GM19099 (cell line): Measurements from ENCODE around the gene ULBP3.

Experiments
- POLR2A ChIP-seq: IDR thresholded peaks from 3 replicates; pipeline ENCODE4 v1.6.1; 2011; ENCODE audit warnings: low read depth; ENCODE audit not compliant: insufficient read length; ENCODE audit errors: extremely low read depth

The ULBP3 gene

DNA sequence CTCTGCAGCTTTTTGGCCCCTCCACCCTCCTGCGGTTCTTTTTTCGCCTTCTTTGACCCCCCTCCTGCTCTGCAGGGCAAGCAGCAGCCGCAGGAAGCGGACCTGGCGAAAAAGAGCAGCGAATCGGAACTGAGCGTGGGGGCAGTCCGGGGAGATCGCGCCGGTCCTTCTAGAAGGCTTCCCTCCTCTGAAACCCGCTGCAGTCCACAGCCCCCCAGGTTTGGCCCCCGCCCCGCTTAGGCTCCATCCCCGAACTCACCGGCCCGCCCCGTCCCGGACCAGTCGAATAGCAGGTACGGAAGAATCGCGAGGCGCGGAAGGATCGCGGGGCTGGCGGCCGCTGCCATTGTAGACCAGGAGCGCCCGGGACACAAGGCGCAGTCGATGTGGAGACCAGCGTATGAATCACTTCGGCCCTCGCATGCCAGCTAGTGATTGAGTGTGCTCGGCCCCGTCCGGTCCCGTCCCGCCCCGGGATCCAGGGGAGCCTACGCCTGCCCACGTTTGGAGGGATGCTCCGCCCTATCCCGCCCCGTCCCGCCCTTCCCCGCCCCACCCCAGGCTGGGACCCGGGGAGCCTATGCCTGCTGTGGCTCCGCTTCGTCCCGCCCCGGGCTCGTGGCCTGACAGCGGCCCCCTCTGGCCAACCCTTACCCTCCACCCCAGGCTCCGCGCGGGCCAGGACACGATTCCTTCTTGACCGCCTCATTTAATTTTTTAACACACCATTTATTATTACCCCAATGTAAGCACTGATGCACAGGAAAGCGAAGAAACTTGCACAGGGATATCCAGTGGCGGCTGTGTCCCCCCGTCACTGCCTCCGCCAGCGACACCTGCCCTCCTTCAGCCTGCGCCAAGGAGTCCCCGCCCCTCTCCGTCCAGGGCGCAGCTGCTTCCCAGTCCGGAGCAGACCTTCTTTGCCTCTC, at the start of gene ULBP3:
Gene ULBP3 (minus strand): TSS at position 402 of the 929 bp plus-strand sequence. CDS start 55 bp downstream, at position 347.
- no peak for TF ChIP-seq POLR2A

DNA sequence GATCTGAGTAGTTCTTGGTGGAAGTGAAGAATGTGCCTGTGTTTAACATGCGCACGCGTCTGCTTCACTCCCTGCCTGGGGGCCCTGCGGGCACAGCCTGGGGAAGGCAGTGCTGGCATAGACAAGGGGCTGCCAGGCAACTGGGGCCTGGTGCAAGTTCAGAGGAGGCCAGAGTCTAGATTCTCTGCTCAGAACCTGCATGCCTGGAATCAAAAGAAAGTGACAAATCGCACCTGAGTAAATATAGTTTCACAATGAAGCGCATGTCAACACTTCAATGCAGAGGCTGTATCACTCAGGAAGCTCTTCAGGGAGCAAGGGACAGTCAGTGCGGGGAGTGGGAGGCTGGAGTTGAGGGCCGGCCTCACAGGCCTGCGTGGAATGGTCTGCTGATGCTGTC, 49.7 kb upstream of the ULBP3 start:
- TF ChIP-seq POLR2A: no peak

DNA sequence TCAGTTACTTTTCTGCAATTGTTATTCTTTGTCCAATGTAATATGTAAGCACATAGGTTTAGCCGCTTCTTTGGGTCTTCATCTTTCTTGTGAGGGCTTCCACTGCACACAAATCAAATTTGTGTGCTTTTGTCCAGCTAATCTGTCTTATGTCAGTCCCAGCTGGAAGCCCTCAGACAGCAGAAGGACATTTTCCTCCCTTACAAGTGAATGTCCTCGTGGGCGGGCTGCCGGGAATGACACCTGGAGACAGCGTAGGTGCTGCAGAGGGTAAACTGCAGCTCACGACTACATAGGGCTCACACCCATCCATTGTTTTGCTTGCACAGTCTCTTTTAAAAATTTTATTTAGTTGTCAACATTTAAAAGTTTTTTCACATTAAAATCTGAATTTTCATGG, 49.3 kb upstream of the ULBP3 start:
- TF ChIP-seq POLR2A: no peak

DNA sequence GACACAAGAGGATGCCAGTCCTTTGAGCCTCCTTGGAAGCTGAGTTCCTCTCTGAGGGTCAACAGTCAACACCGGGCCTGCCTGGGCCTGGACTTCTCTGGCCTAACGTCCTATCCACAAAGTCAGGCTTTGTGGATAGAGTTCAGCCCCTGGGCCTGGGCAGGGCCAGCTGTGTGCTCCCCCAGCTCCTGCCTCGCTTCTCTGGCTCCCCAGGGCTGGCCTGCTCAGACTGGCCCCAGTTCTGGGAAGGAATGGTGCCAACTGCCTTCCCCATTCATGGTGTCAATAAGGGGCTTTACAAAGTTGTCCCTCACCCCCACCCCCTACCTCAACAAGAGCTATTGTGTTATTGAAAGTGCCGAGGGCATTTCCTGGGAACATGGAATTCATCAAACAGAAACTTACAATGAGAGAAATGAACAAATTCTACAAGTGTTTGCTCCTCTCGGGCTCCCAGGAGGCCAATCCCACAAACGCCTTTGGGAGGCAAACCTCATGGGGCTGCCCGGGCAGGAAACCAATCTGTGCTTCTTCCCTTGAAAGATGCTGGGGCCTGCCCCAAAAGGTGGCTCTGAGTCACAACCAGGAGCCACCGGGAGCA, 47.4 kb upstream of the ULBP3 start:
- no peak for TF ChIP-seq POLR2A

DNA sequence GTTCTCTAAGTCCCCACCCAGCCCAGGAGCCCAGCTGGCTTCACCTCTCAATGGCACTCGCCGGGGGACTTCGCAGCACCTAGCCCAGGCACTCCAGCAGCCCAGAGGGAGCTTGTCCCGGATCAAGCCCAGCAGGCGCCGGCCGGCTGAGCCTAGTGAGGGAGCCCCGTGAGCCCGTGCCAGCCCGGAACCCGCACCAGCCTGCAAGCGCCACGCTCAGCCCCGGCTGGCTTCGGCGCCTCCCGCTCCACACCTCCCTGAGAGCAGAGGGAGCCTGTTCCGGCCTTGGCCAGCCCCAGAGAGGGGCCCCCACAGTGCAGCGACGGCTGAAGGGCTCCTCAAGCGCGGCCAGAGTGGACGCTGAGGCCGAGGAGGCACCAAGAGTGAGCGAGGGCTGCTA, 46.8 kb upstream of the ULBP3 start:
- no peak for TF ChIP-seq POLR2A

DNA sequence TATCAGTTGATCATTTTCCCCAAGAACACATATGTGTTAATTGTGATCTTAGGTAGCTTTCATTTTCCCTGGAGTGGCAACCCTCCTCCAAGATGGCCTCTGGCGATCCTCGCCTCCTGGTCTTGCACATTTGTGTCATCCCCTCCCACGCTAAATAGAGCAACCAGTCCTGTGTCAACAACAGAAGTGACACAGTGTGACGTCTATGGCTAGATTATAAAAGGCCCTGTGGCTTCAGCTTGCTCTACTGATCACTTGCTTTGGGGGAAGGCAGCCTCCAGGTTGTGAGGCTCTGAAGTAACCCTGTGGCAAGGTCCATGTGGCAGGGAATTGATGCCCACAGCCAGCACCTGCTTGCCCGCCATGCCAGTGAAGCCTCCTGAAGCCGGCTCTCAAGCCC, 43.3 kb upstream of the ULBP3 start:
- TF ChIP-seq POLR2A: no peak

DNA sequence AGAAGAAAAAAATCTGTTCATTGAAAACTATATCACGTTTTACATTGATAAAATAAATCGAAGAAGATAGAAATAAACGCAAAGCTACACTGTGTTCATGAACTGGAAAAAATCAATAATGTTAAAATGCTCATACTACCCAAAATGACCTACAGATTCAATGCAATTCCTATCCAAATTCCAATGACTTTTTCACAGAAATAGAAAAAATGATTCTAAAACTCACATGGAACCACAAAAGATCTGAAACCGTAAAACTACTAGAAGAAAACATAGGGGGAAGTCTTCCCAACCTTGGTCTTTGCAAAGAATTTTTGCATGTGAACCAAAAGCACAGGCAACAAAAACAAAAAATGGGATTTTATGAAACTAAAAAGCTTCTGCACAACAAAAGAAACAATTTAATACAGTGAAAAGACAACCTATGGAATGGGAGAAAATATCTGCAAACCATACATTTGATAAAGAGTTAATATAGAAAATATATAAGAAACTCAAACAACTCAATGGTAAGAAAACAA, 33.9 kb upstream of the ULBP3 start:
- no peak for TF ChIP-seq POLR2A

DNA sequence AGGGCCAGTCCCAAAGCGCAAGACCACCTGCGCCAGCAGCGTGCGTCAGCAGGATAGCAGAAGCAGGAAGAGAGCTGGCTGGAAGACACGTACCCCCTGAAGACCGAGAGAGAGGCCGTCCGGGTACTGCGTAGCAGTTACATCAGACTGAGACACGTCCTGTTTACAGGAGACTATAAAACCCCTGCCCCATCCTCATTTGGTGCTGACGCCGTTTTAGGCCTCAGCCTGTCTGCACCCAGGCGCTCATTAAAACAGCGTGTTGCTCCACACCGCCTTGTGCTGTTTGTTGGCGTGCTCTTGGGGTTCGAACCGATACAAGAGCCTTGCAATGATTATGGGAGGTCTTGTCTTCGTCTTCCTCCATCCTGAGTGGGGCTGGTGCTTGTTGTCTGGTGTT, 31.8 kb upstream of the ULBP3 start:
- no peak for TF ChIP-seq POLR2A

DNA sequence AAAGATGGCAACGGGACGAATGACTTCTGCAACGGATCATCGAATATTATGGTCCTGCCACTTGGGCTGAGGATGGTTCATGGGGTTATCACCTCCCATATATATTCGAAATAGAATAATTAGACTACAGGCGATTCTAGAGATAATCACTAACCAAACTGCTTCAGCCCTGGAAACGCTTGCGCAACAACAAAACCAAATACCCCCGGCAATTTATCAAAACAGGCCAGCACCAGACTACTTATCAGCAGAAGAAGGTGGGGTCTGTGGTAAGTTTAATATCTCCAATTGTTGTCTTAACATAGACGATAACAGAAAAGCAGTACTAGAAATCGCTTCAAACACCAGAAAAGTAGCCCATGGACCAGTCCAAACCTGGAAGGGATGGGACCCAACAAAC, 31.0 kb upstream of the ULBP3 start:
- no peak for TF ChIP-seq POLR2A

DNA sequence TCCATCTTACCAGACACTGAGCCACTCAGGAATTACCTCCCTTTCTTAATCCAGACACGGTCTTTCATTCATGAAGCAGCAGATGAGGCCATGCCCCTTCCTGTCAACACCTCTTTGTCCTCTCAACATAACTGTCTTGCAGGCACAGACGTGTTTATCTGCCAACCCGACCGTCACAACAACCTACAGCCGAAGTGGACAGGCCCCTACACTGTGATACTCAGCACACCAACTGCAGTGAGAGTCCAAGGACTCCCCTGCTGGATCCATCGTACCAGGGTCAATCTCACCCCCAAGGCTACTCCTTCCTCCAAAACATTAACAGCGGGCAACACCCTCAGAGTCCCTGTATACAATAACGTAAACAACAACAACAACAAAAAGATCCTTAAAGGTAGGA, 30.6 kb upstream of the ULBP3 start:
- no peak for TF ChIP-seq POLR2A

DNA sequence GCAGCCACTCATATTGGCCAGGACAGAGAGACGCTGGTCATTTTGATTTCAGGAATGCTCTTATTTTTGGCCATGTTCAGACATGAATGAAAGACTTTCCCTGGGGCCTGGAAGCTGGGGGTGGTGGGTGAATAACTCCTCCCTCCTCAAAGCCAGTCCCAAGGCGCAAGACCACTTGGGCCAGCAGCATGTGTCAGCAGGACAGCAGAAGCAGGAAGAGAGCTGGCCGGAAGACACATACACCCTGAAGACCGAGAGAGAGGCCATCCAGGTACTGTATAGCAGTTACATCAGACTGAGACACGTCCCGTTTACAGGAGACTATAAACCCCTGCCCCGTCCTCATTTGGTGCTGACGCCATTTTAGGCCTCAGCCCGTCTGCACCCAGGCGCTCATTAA, 29.2 kb upstream of the ULBP3 start:
- no peak for TF ChIP-seq POLR2A

DNA sequence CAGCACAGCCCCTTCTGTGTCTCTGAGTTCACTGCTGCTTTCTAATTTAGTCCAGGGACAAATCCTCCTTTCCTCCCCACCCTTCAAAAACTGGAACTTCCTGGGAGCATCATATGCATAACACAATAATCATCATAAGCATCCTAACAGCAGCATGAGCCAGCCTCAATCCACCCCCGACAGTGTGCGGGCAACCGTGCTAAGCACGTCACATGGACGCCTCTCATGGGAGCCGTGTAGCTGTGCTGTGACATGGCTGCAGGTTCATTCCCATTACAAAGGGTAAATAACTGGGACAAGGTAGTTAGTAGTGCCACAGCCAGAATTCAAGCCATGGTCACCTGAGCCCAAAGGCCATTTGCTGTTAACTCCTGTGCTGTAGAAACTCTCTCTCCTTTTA, 24.5 kb upstream of the ULBP3 start:
- TF ChIP-seq POLR2A: no peak

DNA sequence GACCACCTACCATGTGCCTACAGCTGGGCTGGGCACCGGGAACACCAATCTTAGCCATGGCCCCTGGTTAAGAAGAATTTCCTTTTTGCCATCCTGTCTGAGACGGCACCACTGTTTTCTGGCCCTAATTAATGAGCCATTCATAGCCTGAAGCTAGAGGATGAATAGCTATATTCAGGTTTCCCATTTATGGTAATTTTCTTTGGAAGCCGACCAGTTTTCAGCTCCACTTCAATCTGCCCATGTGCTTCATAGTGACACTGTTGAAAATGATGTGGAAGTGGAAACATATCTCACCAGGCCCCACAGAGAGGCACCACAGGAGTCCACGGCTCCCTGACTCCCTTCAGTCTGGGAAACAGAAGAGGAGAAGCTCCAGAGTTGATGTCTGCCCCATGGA, 22.6 kb upstream of the ULBP3 start:
- no peak for TF ChIP-seq POLR2A

DNA sequence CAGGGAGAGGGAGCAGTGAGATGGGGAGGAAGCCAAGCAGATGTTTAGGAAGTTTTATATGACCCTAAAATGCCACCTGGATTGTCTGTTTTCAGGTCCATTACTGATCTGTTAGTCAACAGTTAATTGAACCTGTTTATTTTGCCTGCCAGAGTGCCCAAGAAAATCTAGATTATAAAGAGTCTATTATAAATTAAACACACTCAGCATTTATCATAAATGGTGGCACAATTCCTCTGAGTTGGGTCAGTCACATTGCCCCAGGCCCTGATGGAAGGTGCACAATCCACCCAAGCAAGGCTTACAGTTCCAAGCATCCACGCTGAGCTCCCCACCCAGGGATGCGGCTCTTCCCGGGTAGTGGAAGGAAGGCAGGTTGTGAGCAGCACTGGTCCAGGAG, 21.4 kb upstream of the ULBP3 start:
- TF ChIP-seq POLR2A: no peak

DNA sequence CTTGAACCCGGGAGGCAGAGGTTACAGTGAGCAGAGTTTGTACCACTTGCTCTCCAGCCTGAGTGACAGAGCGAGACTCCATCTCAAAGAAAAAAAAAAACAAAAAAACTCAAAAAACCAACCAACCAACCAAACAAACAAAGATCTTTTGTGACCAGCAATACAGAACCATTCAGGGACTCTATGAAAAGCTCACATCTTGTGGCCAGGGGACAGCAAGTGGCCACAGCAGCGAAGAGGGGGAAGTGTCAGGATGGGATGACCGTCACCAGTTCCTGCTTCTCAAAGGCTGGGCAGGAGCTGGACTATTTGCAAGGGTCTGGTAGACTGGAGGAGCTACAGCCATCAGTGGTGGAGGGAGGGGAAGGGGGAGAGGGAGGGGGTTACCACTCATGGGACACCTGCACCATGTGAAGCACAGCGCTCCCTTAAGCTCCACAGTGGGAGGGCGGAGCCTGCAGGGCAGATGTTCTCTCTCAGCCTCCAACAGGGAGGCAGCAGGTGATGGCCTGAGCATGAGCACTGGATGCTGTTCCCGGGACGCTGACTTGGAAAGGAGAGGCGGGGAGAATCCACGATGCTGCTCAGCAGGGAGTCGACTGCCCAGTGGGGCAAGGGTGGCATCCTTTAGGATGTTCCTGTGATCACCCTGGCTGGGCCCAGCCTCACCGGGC, 19.7 kb upstream of the ULBP3 start:
- no peak for TF ChIP-seq POLR2A
